HEK293 (cell line): Measurements from ENCODE around the gene ENOX2.

Experiments used
- CTCF ChIA-PET: fragments of 350-600 bp; formaldehyde crosslinking; extraction: SDS; loops from one replicate; lab custom pipeline; 2021; ENCODE audit warnings: antibody characterized with exemption; lab: Yijun Ruan, JAX
- POLR2A ChIA-PET: fragments of 300-600 bp; formaldehyde crosslinking; extraction: SDS; loops from one replicate; lab custom pipeline; 2020; ENCODE audit warnings: antibody characterized with exemption, inconsistent platforms; lab: Yijun Ruan, JAX
- H3K27ac ChIP-seq: fragments of 200-500 bp; sonication (Bioruptor generic); 2 replicates; pipeline ENCODE4 v1.5.1; 2014; ENCODE audit warnings: low read depth, low read length, control low read depth, inconsistent platforms; ENCODE audit errors: extremely low read depth
- H3K36me3 ChIP-seq, 2 experiments: fragments of 200-500 bp in 1 of 2; sonication (Bioruptor generic) in 1 of 2; 1 replicate in 1 of 2; 2 replicates in 1 of 2; pipeline ENCODE4 v1.5.1; 2014 to 2017; ENCODE audit warnings: inconsistent platforms in 2 of 2, low read length in 2 of 2; ENCODE audit not compliant: control insufficient read depth in 2 of 2, insufficient read depth in 1 of 2
- H3K4me1 ChIP-seq: fragments of 200-500 bp; sonication (Bioruptor generic); 2 replicates; pipeline ENCODE4 v1.5.1; 2014; ENCODE audit warnings: mild to moderate bottlenecking, low read length, inconsistent platforms; ENCODE audit not compliant: control insufficient read depth, insufficient read depth
- H3K4me3 ChIP-seq: 2 replicates; pipeline ENCODE4 v1.5.1; 2011; ENCODE audit warnings: low read depth, mild to moderate bottlenecking, control low read depth, low read length, moderate library complexity
- H3K9me3 ChIP-seq: fragments of 200-500 bp; sonication (Bioruptor generic); 2 replicates; pipeline ENCODE4 v1.5.1; 2014; ENCODE audit warnings: low read depth, low read length, inconsistent platforms; ENCODE audit not compliant: control insufficient read depth, insufficient read depth
- BCL11A ChIP-seq: fragments of 450-650 bp; formaldehyde crosslinking; IDR thresholded peaks from 2 replicates; pipeline ENCODE4 v1.5.1; 2016; ENCODE audit warnings: low read depth, missing biosample characterization, missing genetic modification characterization
- FEZF1 ChIP-seq: fragments of 450-650 bp; formaldehyde crosslinking; IDR thresholded peaks from 2 replicates; pipeline ENCODE4 v1.5.1; 2016; ENCODE audit warnings: missing biosample characterization, missing genetic modification characterization
- INSM2 ChIP-seq: fragments of 450-650 bp; formaldehyde crosslinking; IDR thresholded peaks from 2 replicates; pipeline ENCODE4 v1.5.1; 2016; ENCODE audit warnings: missing biosample characterization, missing genetic modification characterization
- PRDM6 ChIP-seq: fragments of 450-650 bp; formaldehyde crosslinking; IDR thresholded peaks from 2 replicates; pipeline ENCODE4 v1.5.1; 2017; ENCODE audit warnings: missing biosample characterization, missing genetic modification characterization
- SALL2 ChIP-seq: fragments of 450-650 bp; formaldehyde crosslinking; IDR thresholded peaks from 2 replicates; pipeline ENCODE4 v1.5.0; 2017; ENCODE audit warnings: missing biosample characterization, mild to moderate bottlenecking, missing genetic modification characterization, borderline replicate concordance
- SP3 ChIP-seq: fragments of 450-650 bp; formaldehyde crosslinking; IDR thresholded peaks from 2 replicates; pipeline ENCODE4 v1.5.1; 2016; ENCODE audit warnings: missing biosample characterization, missing genetic modification characterization
- TCF7L2 ChIP-seq: IDR thresholded peaks from 2 replicates; pipeline ENCODE4 v1.6.1; 2011; ENCODE audit warnings: low read depth, mild to moderate bottlenecking, inconsistent platforms, low read length, moderate library complexity, borderline replicate concordance
- ZBTB17 ChIP-seq: fragments of 450-650 bp; formaldehyde crosslinking; IDR thresholded peaks from 2 replicates; pipeline ENCODE4 v1.5.1; 2016; ENCODE audit warnings: missing biosample characterization, missing genetic modification characterization
- ZIC2 ChIP-seq: fragments of 450-650 bp; formaldehyde crosslinking; IDR thresholded peaks from 2 replicates; pipeline ENCODE4 v1.5.1; 2016; ENCODE audit warnings: missing biosample characterization, missing genetic modification characterization
- ZNF211 ChIP-seq: fragments of 450-650 bp; formaldehyde crosslinking; IDR thresholded peaks from 2 replicates; pipeline ENCODE4 v1.5.1; 2016; ENCODE audit warnings: low read depth, missing biosample characterization, missing genetic modification characterization
- ZNF221 ChIP-seq: fragments of 450-650 bp; formaldehyde crosslinking; IDR thresholded peaks from 2 replicates; pipeline ENCODE4 v1.5.1; 2017; ENCODE audit warnings: missing biosample characterization, missing genetic modification characterization, borderline replicate concordance
- ZNF311 ChIP-seq: fragments of 450-650 bp; formaldehyde crosslinking; IDR thresholded peaks from 2 replicates; pipeline ENCODE4 v1.5.1; 2017; ENCODE audit warnings: missing biosample characterization, missing genetic modification characterization, borderline replicate concordance
- ZNF335 ChIP-seq: fragments of 450-650 bp; formaldehyde crosslinking; conservative IDR thresholded peaks from 2 replicates; pipeline ENCODE4 v1.5.1; 2016; ENCODE audit warnings: missing biosample characterization, missing genetic modification characterization
- ZNF354C ChIP-seq: fragments of 450-650 bp; formaldehyde crosslinking; IDR thresholded peaks from 2 replicates; pipeline ENCODE4 v1.5.1; 2016; ENCODE audit warnings: missing biosample characterization, missing genetic modification characterization, low read depth, borderline replicate concordance
- ZNF510 ChIP-seq: fragments of 450-650 bp; formaldehyde crosslinking; IDR thresholded peaks from 2 replicates; pipeline ENCODE4 v1.5.1; 2018; ENCODE audit warnings: mild to moderate bottlenecking, missing genetic modification characterization, missing biosample characterization; ENCODE audit not compliant: insufficient replicate concordance
- ZNF555 ChIP-seq: fragments of 450-650 bp; formaldehyde crosslinking; conservative IDR thresholded peaks from 2 replicates; pipeline ENCODE4 v1.5.1; 2017; ENCODE audit warnings: missing biosample characterization, mild to moderate bottlenecking, missing genetic modification characterization, inconsistent platforms
- ZNF660 ChIP-seq: fragments of 450-650 bp; IDR thresholded peaks from 2 replicates; pipeline ENCODE4 v1.5.1; 2018; ENCODE audit warnings: missing biosample characterization, mild to moderate bottlenecking, missing genetic modification characterization
- ZNF777 ChIP-seq: fragments of 450-650 bp; formaldehyde crosslinking; IDR thresholded peaks from 2 replicates; pipeline ENCODE4 v1.5.1; 2017; ENCODE audit warnings: missing biosample characterization, missing genetic modification characterization, borderline replicate concordance
- ZNF837 ChIP-seq: fragments of 450-650 bp; formaldehyde crosslinking; IDR thresholded peaks from 2 replicates; pipeline ENCODE4 v1.5.1; 2016; ENCODE audit warnings: missing biosample characterization, missing genetic modification characterization
- TF ChIP-seq, protein P1 (sequence below): fragments of 450-650 bp; formaldehyde crosslinking; conservative IDR thresholded peaks from 2 replicates; pipeline ENCODE4 v1.5.1; 2016; ENCODE audit warnings: low read depth, missing biosample characterization, missing genetic modification characterization

Gene ENOX2

DNA sequence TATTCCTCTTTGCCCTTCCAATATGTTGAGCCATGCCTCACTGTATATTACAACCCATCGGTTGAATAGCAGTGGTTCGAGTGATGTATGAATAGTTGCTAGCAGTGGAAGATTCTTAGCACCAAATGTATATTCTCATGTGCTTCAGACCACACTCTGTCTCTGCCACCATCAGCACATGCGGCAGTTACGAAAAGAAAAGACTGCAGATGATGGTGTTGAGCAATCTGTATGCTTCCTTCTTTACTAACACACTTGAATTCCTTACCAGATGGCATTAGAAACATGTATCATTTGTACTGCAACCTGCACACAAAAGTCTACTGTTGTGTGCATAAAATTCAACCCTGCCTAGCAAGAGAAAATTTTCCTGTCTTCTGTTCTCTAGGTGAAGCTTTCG lies 214.6 kb downstream of the ENOX2 start:
- ChIA-PET POLR2A (no interaction called here), CTCF (no interaction called here)

DNA sequence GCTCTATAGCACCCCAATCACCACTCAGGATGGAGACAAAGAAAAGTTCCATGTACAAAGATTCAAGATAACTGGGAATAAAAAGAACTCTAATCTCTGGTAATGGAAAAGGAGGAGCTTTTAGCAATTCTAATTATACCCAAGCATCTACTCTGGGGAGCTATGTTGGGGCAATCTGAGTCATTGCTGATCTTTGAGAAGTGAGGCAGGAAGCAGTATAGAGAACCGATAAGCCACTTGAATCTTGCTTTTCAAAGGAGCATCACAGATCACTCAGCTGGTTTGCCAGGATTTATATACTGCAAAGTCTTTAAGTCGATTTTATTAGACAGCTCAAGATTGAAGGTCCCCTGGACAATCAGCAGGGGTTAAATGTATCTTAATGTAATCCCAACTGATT lies 220.0 kb downstream of the ENOX2 start:
- Histone ChIP-seq H3K4me3 (no peak overlapping the region), H3K36me3 (peaks cover 0 to 6% of the 10 kb centered on the region in 2 experiments; a peak in 1 of 3 replicates), H3K9me3 (no peaks in the 10 kb centered on the region), H3K4me1 (no peaks in the 10 kb centered on the region), H3K27ac (no peak overlapping the region)
- CTCF ChIA-PET: interaction anchor here (0.6 to 0.7 kb wide), 3 partner anchors 31 to 354 kb away, joined by 3 read pairs; no protein-coding TSS in a partner anchor
- POLR2A ChIA-PET: no interaction called here
- TF ChIP-seq FEZF1 (tag by site-specific recombination) (peak; percentile 71), ZIC2 (tag by site-specific recombination) (no peak), ZNF555 (tag by site-specific recombination) (no peak), TCF7L2 (no peak), ZNF510 (tag by site-specific recombination) (no peak), ZNF311 (tag by site-specific recombination) (no peak), ZBTB17 (no peak), ZNF660 (tag by site-specific recombination) (no peak), ZNF221 (tag by site-specific recombination) (no peak)

More for the DNA sequence above, 214.6 kb downstream of the ENOX2 start:
- Histone ChIP-seq H3K36me3 (peaks cover 0 to 3% of the 10 kb centered on the region in 2 experiments; a peak in 1 of 3 replicates), H3K4me1 (no peaks in the 10 kb centered on the region), H3K27ac (no peak overlapping the region), H3K4me3 (no peak overlapping the region), H3K9me3 (no peaks in the 10 kb centered on the region)
- TF ChIP-seq ZNF837 (tag by site-specific recombination): no peak
- TF ChIP-seq PRDM6 (tag by site-specific recombination): no peak

DNA sequence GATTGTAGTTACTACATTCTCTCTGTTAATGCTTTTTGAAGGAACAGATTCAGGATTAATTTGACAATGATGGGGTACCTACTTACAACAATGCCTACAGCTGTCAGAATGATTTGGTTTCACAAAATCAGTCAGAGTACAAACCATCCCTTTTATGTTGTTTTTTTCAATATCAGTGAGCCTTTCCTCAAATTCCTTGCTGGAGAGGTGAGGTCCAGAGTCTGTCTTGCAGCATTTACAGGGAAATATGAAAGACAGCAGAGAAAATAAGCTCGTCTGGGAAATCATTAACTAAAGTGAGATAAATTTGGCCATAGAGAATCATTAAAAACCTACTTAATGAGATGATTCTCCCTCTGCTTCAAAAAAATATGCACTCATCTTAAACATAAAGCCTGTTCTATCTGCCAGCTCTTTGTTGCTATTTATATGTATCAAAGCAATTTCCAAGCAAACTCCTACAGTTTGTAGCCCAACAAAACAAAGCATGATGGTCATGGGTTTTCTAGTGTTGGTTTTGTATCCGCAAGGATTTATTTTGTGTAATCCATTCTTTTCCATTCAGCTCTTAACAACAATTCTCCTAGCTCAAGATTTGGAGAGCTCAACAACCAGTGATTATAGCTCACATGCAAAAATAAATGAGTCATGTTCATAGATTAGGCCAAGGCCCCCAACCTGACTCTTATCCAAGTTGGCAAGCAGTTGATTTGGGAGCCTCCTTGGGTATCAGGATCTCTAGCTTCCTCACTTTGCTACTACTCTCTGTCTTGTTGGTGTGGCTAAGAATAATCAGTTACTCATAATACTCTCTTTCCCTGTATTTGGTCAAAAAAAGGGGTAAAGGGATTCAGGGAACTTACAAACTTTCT lies 222.6 kb downstream of the ENOX2 start:
- H3K27ac ChIP-seq: no peak overlapping the region
- ChIA-PET CTCF (interaction anchor here (0.9 kb wide), 1 partner anchor 105 kb away, joined by 5 read pairs; no protein-coding TSS in a partner anchor), POLR2A (no interaction called here)
- H3K9me3 ChIP-seq: no peaks in the 10 kb centered on the region
- H3K4me3 ChIP-seq: no peak overlapping the region
- peaks cover 0 to 6% of the 10 kb centered on the region in 2 experiments; a peak in 1 of 3 replicates for H3K36me3 ChIP-seq
- H3K4me1 ChIP-seq: no peaks in the 10 kb centered on the region
- TF ChIP-seq INSM2 (tag by site-specific recombination) (no peak), SP3 (no peak), SALL2 (tag by site-specific recombination) (no peak), ZNF211 (tag by site-specific recombination) (no peak), ZNF354C (no peak), ZNF335 (tag by site-specific recombination) (no peak), ZNF777 (tag by site-specific recombination) (no peak), BCL11A (no peak), ZBTB17 (no peak)
- TF ChIP-seq, protein P1, sequence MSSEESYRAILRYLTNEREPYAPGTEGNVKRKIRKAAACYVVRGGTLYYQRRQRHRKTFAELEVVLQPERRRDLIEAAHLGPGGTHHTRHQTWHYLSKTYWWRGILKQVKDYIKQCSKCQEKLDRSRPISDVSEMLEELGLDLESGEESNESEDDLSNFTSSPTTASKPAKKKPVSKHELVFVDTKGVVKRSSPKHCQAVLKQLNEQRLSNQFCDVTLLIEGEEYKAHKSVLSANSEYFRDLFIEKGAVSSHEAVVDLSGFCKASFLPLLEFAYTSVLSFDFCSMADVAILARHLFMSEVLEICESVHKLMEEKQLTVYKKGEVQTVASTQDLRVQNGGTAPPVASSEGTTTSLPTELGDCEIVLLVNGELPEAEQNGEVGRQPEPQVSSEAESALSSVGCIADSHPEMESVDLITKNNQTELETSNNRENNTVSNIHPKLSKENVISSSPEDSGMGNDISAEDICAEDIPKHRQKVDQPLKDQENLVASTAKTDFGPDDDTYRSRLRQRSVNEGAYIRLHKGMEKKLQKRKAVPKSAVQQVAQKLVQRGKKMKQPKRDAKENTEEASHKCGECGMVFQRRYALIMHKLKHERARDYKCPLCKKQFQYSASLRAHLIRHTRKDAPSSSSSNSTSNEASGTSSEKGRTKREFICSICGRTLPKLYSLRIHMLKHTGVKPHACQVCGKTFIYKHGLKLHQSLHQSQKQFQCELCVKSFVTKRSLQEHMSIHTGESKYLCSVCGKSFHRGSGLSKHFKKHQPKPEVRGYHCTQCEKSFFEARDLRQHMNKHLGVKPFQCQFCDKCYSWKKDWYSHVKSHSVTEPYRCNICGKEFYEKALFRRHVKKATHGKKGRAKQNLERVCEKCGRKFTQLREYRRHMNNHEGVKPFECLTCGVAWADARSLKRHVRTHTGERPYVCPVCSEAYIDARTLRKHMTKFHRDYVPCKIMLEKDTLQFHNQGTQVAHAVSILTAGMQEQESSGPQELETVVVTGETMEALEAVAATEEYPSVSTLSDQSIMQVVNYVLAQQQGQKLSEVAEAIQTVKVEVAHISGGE (tag by site-specific recombination): no peak
